Kidney epithelial cell (primary cell): Measurements from ENCODE around the gene EHBP1. TPM values are rescaled to one million over a fixed set of nuclear protein-coding genes. Genes with fewer than 3 reads are reported as not detected.

ENCODE experiments used
- DNase-seq: peaks from one replicate; pipeline ENCODE4 v3.0.0-alpha.2; 2010; ENCODE audit warnings: low read depth
- H3K27me3 ChIP-seq: 2 replicates; pipeline ENCODE4 v1.6.0; 2011; ENCODE audit warnings: low read length; ENCODE audit not compliant: control insufficient read depth, insufficient read depth
- H3K36me3 ChIP-seq: 2 replicates; pipeline ENCODE4 v1.5.1; 2011; ENCODE audit warnings: low read length; ENCODE audit not compliant: control insufficient read depth, insufficient read depth
- H3K4me3 ChIP-seq: 2 replicates; pipeline ENCODE4 v1.5.1; 2011; ENCODE audit warnings: low read depth, mild to moderate bottlenecking, control low read depth, low read length
- total RNA-seq: library from RNA; depleted of rRNA; stranded (reverse); fragments of >200 nt; gene quantifications from 2 replicates; pipeline ENCODE4 v1.2.3, GENCODE V29; 2015
- TF ChIP-seq, protein P1 (sequence below): IDR thresholded peaks from 2 replicates; pipeline ENCODE4 v1.5.1; 2011; ENCODE audit warnings: mild to moderate bottlenecking, moderate library complexity, low read length, control low read depth, inconsistent platforms; ENCODE audit not compliant: insufficient read depth, poor library complexity, severe bottlenecking

EHBP1 gene
- total RNA-seq, 1 donor from 2014 or later: 22.9 TPM

DNA sequence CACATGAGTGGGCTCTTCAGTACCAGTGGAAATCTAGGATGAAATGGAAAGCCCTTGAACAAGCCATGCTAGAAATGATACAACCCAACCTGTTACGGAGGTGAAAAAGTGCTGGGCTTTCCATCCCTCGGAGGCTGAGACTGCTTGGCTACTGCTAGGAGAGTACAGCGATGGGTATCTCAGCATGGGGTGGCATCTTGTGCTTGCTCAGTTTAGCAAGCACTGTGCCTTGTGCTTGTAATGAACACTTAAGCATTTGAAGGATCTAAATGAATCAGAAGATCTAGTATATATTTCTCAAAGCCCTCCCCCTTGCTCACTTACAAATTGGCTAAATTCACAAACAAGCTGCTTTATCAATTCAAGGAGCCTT, 44.3 kb upstream of the EHBP1 start:
- TF ChIP-seq, protein P1, sequence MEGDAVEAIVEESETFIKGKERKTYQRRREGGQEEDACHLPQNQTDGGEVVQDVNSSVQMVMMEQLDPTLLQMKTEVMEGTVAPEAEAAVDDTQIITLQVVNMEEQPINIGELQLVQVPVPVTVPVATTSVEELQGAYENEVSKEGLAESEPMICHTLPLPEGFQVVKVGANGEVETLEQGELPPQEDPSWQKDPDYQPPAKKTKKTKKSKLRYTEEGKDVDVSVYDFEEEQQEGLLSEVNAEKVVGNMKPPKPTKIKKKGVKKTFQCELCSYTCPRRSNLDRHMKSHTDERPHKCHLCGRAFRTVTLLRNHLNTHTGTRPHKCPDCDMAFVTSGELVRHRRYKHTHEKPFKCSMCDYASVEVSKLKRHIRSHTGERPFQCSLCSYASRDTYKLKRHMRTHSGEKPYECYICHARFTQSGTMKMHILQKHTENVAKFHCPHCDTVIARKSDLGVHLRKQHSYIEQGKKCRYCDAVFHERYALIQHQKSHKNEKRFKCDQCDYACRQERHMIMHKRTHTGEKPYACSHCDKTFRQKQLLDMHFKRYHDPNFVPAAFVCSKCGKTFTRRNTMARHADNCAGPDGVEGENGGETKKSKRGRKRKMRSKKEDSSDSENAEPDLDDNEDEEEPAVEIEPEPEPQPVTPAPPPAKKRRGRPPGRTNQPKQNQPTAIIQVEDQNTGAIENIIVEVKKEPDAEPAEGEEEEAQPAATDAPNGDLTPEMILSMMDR: no peak
- DNase-seq: no peak
- H3K36me3 ChIP-seq: no peaks in the 10 kb centered on the region
- no peaks in the 10 kb centered on the region for H3K27me3 ChIP-seq
- no peak overlapping the region for H3K4me3 ChIP-seq

DNA sequence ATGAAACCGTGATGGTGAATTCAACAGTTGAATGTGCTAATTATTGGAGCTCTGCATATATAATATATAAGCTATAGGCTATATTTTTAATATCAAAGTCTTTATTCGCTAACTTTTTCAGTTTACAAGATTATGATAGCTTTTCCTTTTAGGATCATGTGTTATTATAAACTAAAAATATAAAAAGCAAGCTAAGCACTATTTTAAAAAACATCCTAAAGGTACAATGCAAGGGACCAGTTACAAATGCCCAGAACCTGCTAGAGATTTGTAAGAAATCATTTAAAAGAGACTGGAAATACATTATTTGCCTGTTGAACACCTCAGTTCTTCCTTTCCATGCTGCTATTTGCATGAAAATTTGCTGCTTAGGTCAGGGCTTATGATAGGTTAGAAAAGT, 43.4 kb upstream of the EHBP1 start:
- Histone ChIP-seq H3K4me3 (no peak overlapping the region), H3K36me3 (no peaks in the 10 kb centered on the region), H3K27me3 (no peaks in the 10 kb centered on the region)
- DNase-seq: no peak
- TF ChIP-seq, protein P1: no peak

DNA sequence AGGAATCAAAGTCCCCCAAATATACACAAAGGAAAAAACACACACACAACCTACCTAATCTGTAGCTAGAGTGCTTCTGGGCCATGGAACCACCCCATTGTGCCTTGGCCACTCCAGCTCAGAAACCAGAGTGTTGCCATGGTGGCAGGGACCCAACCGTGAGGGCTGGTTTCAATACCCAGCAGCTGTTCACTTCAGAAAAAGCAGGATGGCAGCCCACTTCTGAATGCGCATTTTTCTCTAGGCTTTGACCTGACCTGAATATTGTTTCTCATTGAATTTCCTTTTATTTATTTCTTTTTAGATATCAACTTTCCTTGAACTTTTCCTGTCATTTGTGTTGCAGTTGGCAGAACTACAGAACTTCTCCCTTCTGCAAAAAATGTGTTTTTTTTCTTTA, 43.0 kb upstream of the EHBP1 start:
- no peak for DNase-seq
- TF ChIP-seq, protein P1: no peak
- no peaks in the 10 kb centered on the region for H3K27me3 ChIP-seq
- H3K36me3 ChIP-seq: no peaks in the 10 kb centered on the region
- no peak overlapping the region for H3K4me3 ChIP-seq

DNA sequence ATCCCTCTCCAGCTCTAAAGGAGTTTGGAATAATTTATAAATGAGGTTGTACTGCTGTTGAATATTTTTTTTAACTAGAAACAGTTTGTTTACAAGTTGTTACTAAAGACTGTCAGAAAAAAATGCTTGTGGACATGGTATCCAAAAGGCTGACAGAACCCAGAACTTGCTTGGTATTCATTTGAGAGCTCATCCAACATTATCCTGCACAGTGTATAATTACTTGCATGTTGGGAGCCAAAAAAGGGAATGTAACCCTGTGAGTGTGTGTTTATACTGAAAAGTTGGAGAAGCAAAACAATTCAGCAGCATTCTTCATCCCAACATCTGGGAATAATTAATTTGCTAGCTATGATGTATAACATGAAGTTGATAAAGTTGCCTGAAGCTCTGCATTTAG, 42.1 kb upstream of the EHBP1 start:
- H3K27me3 ChIP-seq: no peaks in the 10 kb centered on the region
- DNase-seq: no peak
- TF ChIP-seq, protein P1: no peak
- no peak overlapping the region for H3K4me3 ChIP-seq
- H3K36me3 ChIP-seq: no peaks in the 10 kb centered on the region

DNA sequence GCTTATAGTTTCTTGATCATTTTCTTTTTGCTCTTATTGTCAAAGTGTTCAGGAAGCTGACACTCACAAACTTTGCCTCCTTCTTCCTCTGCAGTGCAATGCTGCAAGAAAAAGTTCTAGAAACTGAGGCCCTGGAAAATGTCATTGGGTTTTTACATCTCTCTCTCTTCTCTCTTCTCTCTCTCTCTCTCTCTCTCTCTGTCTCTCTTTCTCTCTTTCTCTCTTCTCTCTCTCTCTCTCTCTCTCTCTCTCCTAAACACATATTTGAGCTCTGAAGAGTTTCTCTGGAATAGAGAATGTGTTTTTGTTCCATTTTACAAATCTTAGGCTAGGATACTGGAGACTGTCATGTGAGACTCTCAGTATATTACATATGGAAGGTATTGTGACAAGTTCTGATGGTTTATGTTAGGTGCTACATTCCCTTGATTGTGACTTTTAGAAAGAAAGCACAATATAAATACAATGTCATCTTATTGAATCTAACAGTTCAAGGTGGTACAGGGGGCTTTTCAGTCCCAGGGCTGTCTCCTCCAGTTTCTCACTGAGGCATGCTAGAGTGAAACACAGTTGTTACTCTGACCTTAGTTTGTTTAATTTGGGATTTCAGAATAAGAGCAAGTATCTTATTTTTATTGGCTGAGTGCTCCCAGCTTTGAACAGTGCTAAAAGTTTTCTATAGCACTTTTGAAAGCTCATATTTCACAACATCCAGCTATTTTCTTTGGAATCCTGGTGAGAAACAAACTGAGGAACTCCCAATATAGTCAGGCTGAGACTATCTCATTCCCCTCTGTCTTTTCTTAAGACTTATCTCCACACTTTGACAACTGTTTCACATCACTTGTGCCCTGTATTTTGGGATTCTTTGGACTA, 41.4 kb upstream of the EHBP1 start:
- TF ChIP-seq, protein P1: no peak
- DNase-seq: no peak
- no peaks in the 10 kb centered on the region for H3K36me3 ChIP-seq
- no peak overlapping the region for H3K4me3 ChIP-seq
- no peaks in the 10 kb centered on the region for H3K27me3 ChIP-seq

DNA sequence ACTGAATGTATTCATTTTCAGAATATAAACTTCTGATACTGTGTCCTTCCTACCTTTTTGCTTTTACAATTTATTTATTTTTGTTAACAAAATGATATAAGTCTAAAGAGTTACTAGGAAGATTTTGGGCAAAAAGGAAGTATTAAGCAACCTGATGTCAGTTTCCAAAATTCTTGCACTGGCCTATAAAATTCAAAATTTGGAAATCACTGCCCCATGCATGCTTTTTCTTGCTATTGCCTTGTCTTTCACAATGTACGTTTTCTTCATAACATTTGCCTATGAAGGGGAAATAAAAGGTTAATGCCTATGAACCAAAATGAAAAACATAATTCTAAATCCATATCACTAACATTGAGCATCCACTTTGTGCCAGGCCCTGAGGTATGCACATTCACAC, 40.1 kb upstream of the EHBP1 start:
- Histone ChIP-seq H3K36me3 (no peaks in the 10 kb centered on the region), H3K27me3 (no peaks in the 10 kb centered on the region), H3K4me3 (no peak overlapping the region)
- TF ChIP-seq, protein P1: no peak
- no peak for DNase-seq
